HG03060 (cell line): ENCODE results near the gene SH3YL1.

Experiments used
- ATAC-seq: cut with Tn5 transposase; IDR thresholded peaks from one replicate; pipeline ENCODE4 v1.9.1; 2021; ENCODE audit warnings: low read depth, moderate number of reproducible peaks; ENCODE audit not compliant: unreplicated experiment

Gene SH3YL1

GRCh38 chr2:263774-264492 is at the start of gene SH3YL1:
TSS of gene SH3YL1 (minus strand) at chr2:264032. CDS start at chr2:263984, 48 bp downstream.
- ATAC-seq: no peak

GRCh38 chr2:310994-311393 is 47.2 kb upstream of the SH3YL1 start:
- no peak for ATAC-seq

GRCh38 chr2:309954-310510 is 46.2 kb upstream of the SH3YL1 start:
- ATAC-seq: no peak

GRCh38 chr2:309148-309953 is 45.5 kb upstream of the SH3YL1 start:
- ATAC-seq: no peak

- ATAC-seq: no peak
These were observed 41.5 kb upstream of the SH3YL1 start for GRCh38 chr2:305366-305765.

- no peak for ATAC-seq
These were observed 32.5 kb upstream of the SH3YL1 start for GRCh38 chr2:296354-296753.

- ATAC-seq: no peak
These were observed 31.3 kb upstream of the SH3YL1 start for GRCh38 chr2:295090-295489.

GRCh38 chr2:290090-290722 is 26.4 kb upstream of the SH3YL1 start:
- ATAC-seq: no peak

- no peak for ATAC-seq
These were observed 25.7 kb upstream of the SH3YL1 start for GRCh38 chr2:289362-290089.

GRCh38 chr2:288758-289361 is 25.0 kb upstream of the SH3YL1 start:
- ATAC-seq: no peak

- ATAC-seq: no peak
These were observed 24.3 kb upstream of the SH3YL1 start, which contains the start of gene ALKAL2 for GRCh38 chr2:287911-288757. TSS of gene ALKAL2 (minus strand) at chr2:288091. CDS start at chr2:287835, 256 bp downstream.

- ATAC-seq: no peak
These were observed 23.6 kb upstream of the SH3YL1 start for GRCh38 chr2:287471-287885.

- no peak for ATAC-seq
These were observed 23.1 kb upstream of the SH3YL1 start for GRCh38 chr2:286774-287392.

- ATAC-seq: no peak
These were observed 22.2 kb upstream of the SH3YL1 start for GRCh38 chr2:286035-286434.

- ATAC-seq: no peak
These were observed 21.7 kb upstream of the SH3YL1 start for GRCh38 chr2:285531-285930.

GRCh38 chr2:284896-285492 is 21.2 kb upstream of the SH3YL1 start:
- no peak for ATAC-seq

- ATAC-seq: no peak
These were observed 20.4 kb upstream of the SH3YL1 start for GRCh38 chr2:283996-284794.
